Type B pancreatic cell (in vitro differentiated cells): ENCODE results near the gene IFT88. TPM values are rescaled to one million over a fixed set of nuclear protein-coding genes. Genes with fewer than 3 reads are reported as not detected.

Experiments
- DNase-seq: peaks from one replicate; pipeline ENCODE4 v3.0.0; 2021; ENCODE audit warnings: mixed read lengths; ENCODE audit not compliant: unreplicated experiment; ENCODE audit errors: extremely low spot score
- H3K27ac Mint-ChIP-seq: 2 replicates; pipeline ENCODE4 v1.8.0; 2021; ENCODE audit warnings: mild to moderate bottlenecking, mixed read lengths
- H3K27me3 Mint-ChIP-seq: 2 replicates; pipeline ENCODE4 v1.8.0; 2021; ENCODE audit warnings: mixed read lengths
- H3K36me3 Mint-ChIP-seq: 2 replicates; pipeline ENCODE4 v1.8.0; 2021; ENCODE audit warnings: mixed read lengths
- H3K4me1 Mint-ChIP-seq: one replicate; pipeline ENCODE4 v1.8.0; 2021; ENCODE audit warnings: mixed read lengths; ENCODE audit not compliant: unreplicated experiment
- H3K4me3 Mint-ChIP-seq: 2 replicates; pipeline ENCODE4 v1.8.0; 2021; ENCODE audit warnings: mild to moderate bottlenecking, mixed read lengths
- H3K9me3 Mint-ChIP-seq: 2 replicates; pipeline ENCODE4 v1.8.0; 2021; ENCODE audit warnings: mixed read lengths
- CTCF ChIP-seq: fragments of 200-600 bp; sonication (generic); conservative IDR thresholded peaks from 2 replicates; pipeline ENCODE4 v1.5.0; 2021; ENCODE audit warnings: antibody characterized with exemption, mild to moderate bottlenecking
- total RNA-seq: library from RNA; stranded (reverse); gene quantifications from 2 replicates; pipeline ENCODE4 v1.2.1, GENCODE V29; 2021; ENCODE audit warnings: low replicate concordance

The IFT88 gene
- total RNA-seq, 1 donor from 2014 or later = 24.5 TPM

- no peak for TF ChIP-seq CTCF
- Mint-ChIP-seq H3K9me3 (no peaks in the 10 kb centered on the region), H3K4me3 (no peak overlapping the region), H3K27me3 (no peaks in the 10 kb centered on the region), H3K36me3 (peaks cover 8% of the 10 kb centered on the region), H3K4me1 (peaks cover 5% of the 10 kb centered on the region), H3K27ac (no peak overlapping the region)
- no peak for DNase-seq
Measured at GRCh38 chr13:20689291-20689690, 122.3 kb downstream of the IFT88 start.

- Mint-ChIP-seq H3K4me3 (no peak overlapping the region), H3K27me3 (no peaks in the 10 kb centered on the region), H3K27ac (no peak overlapping the region)
Measured at GRCh38 chr13:20691616-20692015, 124.7 kb downstream of the IFT88 start.

GRCh38 chr13:20696073-20696472 lies 129.1 kb downstream of the IFT88 start:
- Mint-ChIP-seq H3K9me3 (no peaks in the 10 kb centered on the region), H3K27me3 (peaks cover 12% of the 10 kb centered on the region), H3K27ac (no peak overlapping the region), H3K36me3 (no peaks in the 10 kb centered on the region), H3K4me1 (peaks cover 7% of the 10 kb centered on the region), H3K4me3 (no peak overlapping the region)
- DNase-seq = no peak
- no peak for TF ChIP-seq CTCF

More at GRCh38 chr13:20691616-20692015, 124.7 kb downstream of the IFT88 start:
- TF ChIP-seq CTCF = no peak
- Mint-ChIP-seq H3K4me1 (peaks cover 5% of the 10 kb centered on the region), H3K36me3 (peaks cover 8% of the 10 kb centered on the region), H3K9me3 (no peaks in the 10 kb centered on the region)
- no peak for DNase-seq

- no peaks in the 10 kb centered on the region for H3K36me3 Mint-ChIP-seq
- no peak overlapping the region for H3K27ac Mint-ChIP-seq
- peaks cover 17% of the 10 kb centered on the region for H3K27me3 Mint-ChIP-seq
- H3K4me1 Mint-ChIP-seq = peaks cover 12% of the 10 kb centered on the region
- H3K4me3 Mint-ChIP-seq = no peak overlapping the region
- no peak for TF ChIP-seq CTCF
- no peak for DNase-seq
- no peaks in the 10 kb centered on the region for H3K9me3 Mint-ChIP-seq
Measured at GRCh38 chr13:20699715-20700114, 132.8 kb downstream of the IFT88 start.

GRCh38 chr13:20700288-20700687 lies 133.3 kb downstream of the IFT88 start:
- Mint-ChIP-seq H3K9me3 (no peaks in the 10 kb centered on the region), H3K4me1 (peaks cover 12% of the 10 kb centered on the region), H3K27ac (peak overlapping the region; percentile 4), H3K4me3 (peak overlapping the region; percentile 44), H3K27me3 (peaks cover 20% of the 10 kb centered on the region), H3K36me3 (no peaks in the 10 kb centered on the region)
- TF ChIP-seq CTCF = no peak
- DNase-seq = no peak

- H3K36me3 Mint-ChIP-seq = no peaks in the 10 kb centered on the region
- peaks cover 22% of the 10 kb centered on the region for H3K27me3 Mint-ChIP-seq
- no peak for DNase-seq
- no peaks in the 10 kb centered on the region for H3K9me3 Mint-ChIP-seq
- peak overlapping the region; percentile 22 for H3K4me3 Mint-ChIP-seq
- no peak overlapping the region for H3K27ac Mint-ChIP-seq
- TF ChIP-seq CTCF = no peak
- H3K4me1 Mint-ChIP-seq = peaks cover 12% of the 10 kb centered on the region
Measured at GRCh38 chr13:20701461-20701860, 134.5 kb downstream of the IFT88 start.
